H9 (cell line): ENCODE data around the gene MINPP1. TPM values are rescaled to one million over a fixed set of nuclear protein-coding genes. Genes with fewer than 3 reads are reported as not detected.

ENCODE experiments used
- DNase-seq: peaks from one replicate; pipeline ENCODE4 v3.0.0-alpha.2; 2017
- H2AFZ ChIP-seq: one replicate; pipeline ENCODE4 v1.6.1; 2013; ENCODE audit warnings: mild to moderate bottlenecking, low read length, control low read depth, moderate library complexity
- H2AK5ac ChIP-seq: 2 replicates; pipeline ENCODE4 v1.6.1; 2013; ENCODE audit warnings: low read length, control low read depth, mixed read lengths; ENCODE audit not compliant: insufficient read length
- H2BK120ac ChIP-seq: one replicate; pipeline ENCODE4 v1.6.1; 2013; ENCODE audit warnings: low read depth, mild to moderate bottlenecking, low read length, control low read depth, inconsistent platforms; ENCODE audit not compliant: poor library complexity, severe bottlenecking
- H2BK12ac ChIP-seq: 2 replicates; pipeline ENCODE4 v1.6.1; 2013; ENCODE audit warnings: low read length, control low read depth, mixed read lengths, low read depth; ENCODE audit not compliant: insufficient read length
- H2BK15ac ChIP-seq: 2 replicates; pipeline ENCODE4 v1.6.1; 2013; ENCODE audit warnings: low read depth, low read length, control low read depth
- H2BK20ac ChIP-seq: one replicate; pipeline ENCODE4 v1.6.1; 2013; ENCODE audit warnings: low read depth, mild to moderate bottlenecking, low read length, control low read depth, inconsistent platforms; ENCODE audit not compliant: poor library complexity, severe bottlenecking
- H2BK5ac ChIP-seq: 2 replicates; pipeline ENCODE4 v1.6.1; 2013; ENCODE audit warnings: low read length, control low read depth, mixed read lengths; ENCODE audit not compliant: insufficient read length
- H3K14ac ChIP-seq: 2 replicates; pipeline ENCODE4 v1.6.1; 2013; ENCODE audit warnings: low read length, control low read depth; ENCODE audit not compliant: insufficient read depth
- H3K18ac ChIP-seq: 2 replicates; pipeline ENCODE4 v1.6.1; 2013; ENCODE audit warnings: low read depth, mild to moderate bottlenecking, mixed read lengths, low read length, control low read depth; ENCODE audit not compliant: insufficient read length
- H3K23ac ChIP-seq: 2 replicates; pipeline ENCODE4 v1.6.1; 2013; ENCODE audit warnings: low read length, control low read depth, mixed read lengths, low read depth; ENCODE audit not compliant: insufficient read length
- H3K23me2 ChIP-seq: 2 replicates; pipeline ENCODE4 v1.6.1; 2013; ENCODE audit warnings: low read depth, mild to moderate bottlenecking, mixed read lengths, low read length, control low read depth; ENCODE audit not compliant: insufficient read length, poor library complexity, severe bottlenecking
- H3K27ac ChIP-seq: 2 replicates; pipeline ENCODE4 v1.5.1; 2013; ENCODE audit warnings: low read length, control low read depth, mixed read lengths, low read depth; ENCODE audit not compliant: insufficient read length
- H3K27me3 ChIP-seq: 2 replicates; pipeline ENCODE4 v1.6.1; 2013; ENCODE audit warnings: low read length, control low read depth, inconsistent platforms; ENCODE audit not compliant: insufficient read depth
- H3K4ac ChIP-seq: 2 replicates; pipeline ENCODE4 v1.6.1; 2013; ENCODE audit warnings: low read depth, mild to moderate bottlenecking, control low read depth, inconsistent platforms, low read length, moderate library complexity
- H3K4me1 ChIP-seq: 2 replicates; pipeline ENCODE4 v1.6.1; 2013; ENCODE audit warnings: low read length, control low read depth, inconsistent platforms; ENCODE audit not compliant: insufficient read depth
- H3K4me2 ChIP-seq: 2 replicates; pipeline ENCODE4 v1.6.1; 2013; ENCODE audit warnings: low read length, control low read depth, mixed read lengths; ENCODE audit not compliant: insufficient read length, insufficient read depth
- H3K56ac ChIP-seq: 2 replicates; pipeline ENCODE4 v1.6.1; 2013; ENCODE audit warnings: low read depth, mild to moderate bottlenecking, mixed read lengths, low read length, control low read depth; ENCODE audit not compliant: insufficient read length
- H3K79me1 ChIP-seq: 2 replicates; pipeline ENCODE4 v1.6.1; 2013; ENCODE audit warnings: low read depth, mild to moderate bottlenecking, moderate library complexity, low read length, control low read depth, inconsistent platforms; ENCODE audit not compliant: insufficient read depth, poor library complexity, severe bottlenecking
- H3K79me2 ChIP-seq: 2 replicates; pipeline ENCODE4 v1.6.1; 2013; ENCODE audit warnings: low read length, control low read depth, inconsistent platforms; ENCODE audit not compliant: insufficient read depth
- H3K9ac ChIP-seq: 2 replicates; pipeline ENCODE4 v1.6.1; 2013; ENCODE audit warnings: low read length, control low read depth, mixed read lengths; ENCODE audit not compliant: insufficient read length; ENCODE audit errors: extremely low read depth
- H3K9me3 ChIP-seq: one replicate; pipeline ENCODE4 v1.6.1; 2013; ENCODE audit warnings: low read depth, low read length, inconsistent platforms; ENCODE audit not compliant: control insufficient read depth
- H3T11ph ChIP-seq: one replicate; pipeline ENCODE4 v1.6.1; 2013; ENCODE audit warnings: mild to moderate bottlenecking, low read length, control low read depth, inconsistent platforms
- H4K20me1 ChIP-seq: one replicate; pipeline ENCODE4 v1.6.1; 2013; ENCODE audit not compliant: control insufficient read depth, insufficient read length, insufficient read depth
- H4K5ac ChIP-seq: 2 replicates; pipeline ENCODE4 v1.6.1; 2013; ENCODE audit warnings: low read depth, mild to moderate bottlenecking, mixed read lengths, low read length, control low read depth; ENCODE audit not compliant: insufficient read length
- H4K8ac ChIP-seq: replicated peaks from 2 replicates; pipeline ENCODE4 v1.6.1; 2013; ENCODE audit warnings: low read length, control low read depth, mixed read lengths, low read depth; ENCODE audit not compliant: insufficient read length
- H4K91ac ChIP-seq: 2 replicates; pipeline ENCODE4 v1.6.1; 2013; ENCODE audit warnings: low read depth, mild to moderate bottlenecking, moderate library complexity, mixed read lengths, low read length, control low read depth; ENCODE audit not compliant: insufficient read length
- H3K27ac Mint-ChIP-seq, 3 experiments: 2 replicates in 2 of 3; 3 replicates in 1 of 3; pipeline ENCODE4 v1.8.0; 2020 to 2021; ENCODE audit warnings: mixed read lengths in 3 of 3, mild to moderate bottlenecking in 1 of 3, moderate library complexity in 1 of 3
- H3K27me3 Mint-ChIP-seq: 2 replicates; pipeline ENCODE4 v1.8.0; 2021; ENCODE audit warnings: low read depth, mild to moderate bottlenecking, moderate library complexity, mixed read lengths
- H3K36me3 Mint-ChIP-seq, 3 experiments: 2 replicates in 2 of 3; 3 replicates in 1 of 3; pipeline ENCODE4 v1.8.0; 2020 to 2021; ENCODE audit warnings: low read depth in 3 of 3, mixed read lengths in 3 of 3; ENCODE audit not compliant: insufficient read depth in 1 of 3
- H3K4me1 Mint-ChIP-seq, 2 experiments: 2 replicates each; pipeline ENCODE4 v1.8.0; 2020; ENCODE audit warnings: mixed read lengths in 2 of 2
- H3K4me3 Mint-ChIP-seq, 2 experiments: 2 replicates in 1 of 2; 3 replicates in 1 of 2; pipeline ENCODE4 v1.8.0; 2020 to 2021; ENCODE audit warnings: mild to moderate bottlenecking in 2 of 2, mixed read lengths in 2 of 2, moderate library complexity in 1 of 2
- H3K9me3 Mint-ChIP-seq, 2 experiments: 2 replicates in 1 of 2; 3 replicates in 1 of 2; pipeline ENCODE4 v1.8.0; 2020; ENCODE audit warnings: mild to moderate bottlenecking in 2 of 2, mixed read lengths in 2 of 2, moderate library complexity in 1 of 2
- CTCF ChIP-seq: fragments of 200-600 bp; sonication (generic); conservative IDR thresholded peaks from 3 replicates; pipeline ENCODE4 v1.8.0; 2021; ENCODE audit warnings: antibody characterized with exemption, mild to moderate bottlenecking
- WGBS: extraction: QIAGEN DNeasy Blood & Tissue Kit; methylation state at CpG from one replicate; pipeline ENCODE4 v1.1.7; 2013; ENCODE audit warnings: missing lambda C conversion rate, low lambda C conversion rate, mixed read lengths; ENCODE audit not compliant: insufficient read length; ENCODE audit errors: extremely low coverage; 5-methylcytosine and 5-hydroxymethylcytosine counted together
- total RNA-seq: library from RNA; stranded (reverse); gene quantifications from 2 replicates; pipeline ENCODE4 v1.2.1, GENCODE V29; 2021

The MINPP1 gene
- total RNA-seq, 1 experiment from 2014 or later: 30.3 TPM

- no peak for DNase-seq
- Histone ChIP-seq H4K91ac (no peak overlapping the region), H3K27me3 (no peaks in the 10 kb centered on the region), H2BK12ac (no peak overlapping the region), H3K23me2 (peaks cover 3% of the 10 kb centered on the region), H2AFZ (no peak overlapping the region), H3K18ac (no peak overlapping the region), H2AK5ac (no peak overlapping the region), H4K8ac (no peak overlapping the region), H2BK120ac (no peak overlapping the region), H3K79me2 (peaks cover 2% of the 10 kb centered on the region; the same call in 1 of the 2 replicates), H4K20me1 (no peaks in the 10 kb centered on the region), H3K4ac (no peak overlapping the region), H3K23ac (no peak overlapping the region), H3K4me1 (no peaks in the 10 kb centered on the region), H3K9ac (no peak overlapping the region), H3K79me1 (no peaks in the 10 kb centered on the region), H3K56ac (no peak overlapping the region), H2BK15ac (no peak overlapping the region), H4K5ac (no peak overlapping the region), H2BK20ac (no peak overlapping the region), H3K4me2 (no peak overlapping the region), H2BK5ac (no peak overlapping the region), H3K27ac (no peak overlapping the region), H3T11ph (no peak overlapping the region), H3K14ac (no peak overlapping the region), H3K9me3 (no peaks in the 10 kb centered on the region)
- peaks cover 5 to 38% (median 32%) of the 10 kb centered on the region in 3 experiments; a peak in 5 of 7 replicates for H3K36me3 Mint-ChIP-seq
- H3K9me3 Mint-ChIP-seq: no peaks in the 10 kb centered on the region
- H3K4me1 Mint-ChIP-seq: peaks cover 26 to 29% of the 10 kb centered on the region in 2 experiments
- no peak for TF ChIP-seq CTCF
- WGBS: no CpG with 5 or more reads among the region's 5 CpGs
- H3K27ac Mint-ChIP-seq: no peak overlapping the region; a peak in 1 of 7 replicates
- no peaks in the 10 kb centered on the region for H3K27me3 Mint-ChIP-seq
- H3K4me3 Mint-ChIP-seq: no peak overlapping the region
These were observed 3.3 kb downstream of the MINPP1 start for GRCh38 chr10:87507879-87508483.
